SIG-M5 treated with dmso at 0.1 percent for 504 hours (cell line): ENCODE measurements around the gene SRMS.

ENCODE experiments used
- DNase-seq: peaks from one replicate; lab custom pipeline; 2025; ENCODE audit not compliant: unreplicated experiment; lab: John Stamatoyannopoulos, UW

Gene SRMS

DNA sequence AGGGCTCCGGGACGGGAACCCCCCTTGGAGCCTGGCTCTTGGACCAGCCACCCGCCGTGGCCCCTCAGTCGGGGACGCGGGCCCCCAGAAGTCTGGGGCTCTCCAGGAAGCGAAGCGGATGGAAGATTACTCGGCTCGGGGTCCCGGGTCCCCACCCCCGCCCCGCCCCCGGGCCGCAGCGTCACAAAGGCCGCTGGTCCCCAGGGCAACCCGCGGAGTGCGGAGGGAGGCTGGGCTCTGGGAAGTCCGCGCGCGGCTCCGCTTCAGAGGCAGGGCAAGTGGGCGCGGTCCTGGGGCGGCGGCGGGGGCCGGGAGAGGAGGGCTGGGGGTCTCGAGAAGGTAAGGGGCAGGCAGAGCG lies 6.4 kb upstream of the SRMS start, which contains the start of gene FNDC11:
TSS of gene FNDC11 (plus strand) at position 227 of the 358 bp plus-strand sequence. CDS start 1,505 bp downstream, outside the sequence.
- DNase-seq, result no peak

DNA sequence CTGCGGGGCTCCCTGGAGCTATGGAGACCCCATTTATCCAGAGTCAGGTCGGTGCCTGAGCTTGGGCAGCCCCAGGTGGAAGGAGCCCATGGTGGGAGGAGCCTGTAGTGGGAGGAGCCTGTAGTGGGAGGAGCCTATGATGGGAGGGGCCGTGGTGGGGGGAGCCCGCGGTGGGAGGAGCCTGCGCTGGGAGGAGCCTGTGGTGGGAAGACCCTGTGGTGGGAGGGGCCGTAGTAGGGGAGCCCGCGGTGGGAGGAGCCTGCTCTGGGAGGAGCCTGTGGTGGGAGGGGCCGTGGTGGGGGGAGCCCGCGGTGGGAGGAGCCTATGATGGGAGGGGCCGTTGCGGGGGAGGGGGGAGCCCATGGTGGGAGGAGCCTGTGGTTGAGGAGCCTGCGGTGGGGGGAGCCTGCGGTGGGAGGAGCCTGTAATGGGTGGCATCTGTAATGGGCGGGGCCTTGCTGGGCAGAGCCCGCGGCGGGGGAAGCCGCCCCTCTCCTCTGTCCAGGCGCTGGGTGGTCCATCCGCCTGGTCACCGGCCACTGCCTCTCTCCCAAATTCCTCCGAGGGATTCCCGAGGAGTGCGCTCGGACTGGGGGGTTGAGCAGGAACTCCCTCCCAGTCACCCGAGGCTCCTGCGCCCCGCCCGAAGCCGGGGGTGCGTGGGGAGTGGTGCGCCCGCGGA lies 5.8 kb upstream of the SRMS start:
- peak; percentile 34 for DNase-seq

DNA sequence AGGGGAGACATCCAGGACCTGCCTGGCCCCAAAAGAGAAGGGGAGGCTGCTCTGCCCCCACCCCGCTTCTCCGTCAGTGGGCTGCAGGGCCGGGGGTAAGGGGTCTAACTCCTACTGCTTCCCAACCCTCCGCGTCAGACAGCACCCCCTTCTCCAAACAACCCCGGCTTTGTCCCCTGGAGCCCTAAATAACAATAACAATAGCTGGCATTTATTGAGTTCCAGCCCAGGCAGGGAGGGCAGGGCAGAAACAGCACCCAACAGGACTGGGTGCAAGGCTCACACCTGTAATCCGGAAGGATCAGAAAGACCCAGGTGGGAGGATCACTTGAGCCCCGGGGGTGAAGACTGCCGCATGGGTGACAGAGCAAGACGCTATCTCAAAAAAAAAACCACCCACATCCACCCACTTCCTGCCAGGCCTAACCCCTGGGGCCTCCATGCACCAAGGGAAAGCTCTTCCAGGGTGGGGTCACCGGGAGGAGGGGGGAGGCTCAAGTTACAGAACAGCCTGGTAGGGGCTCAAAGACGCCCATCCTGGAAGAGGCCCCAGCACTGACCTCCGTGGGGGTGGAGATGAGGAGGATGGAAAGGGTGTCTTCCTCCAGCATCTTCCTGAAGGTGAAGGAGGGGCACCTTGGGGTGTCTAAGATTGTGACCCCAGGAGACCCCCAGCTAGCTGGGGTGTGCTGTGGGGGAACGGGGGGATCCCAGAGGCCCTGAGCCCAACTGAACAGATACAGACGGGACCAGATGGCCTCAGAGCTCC lies 5.1 kb upstream of the SRMS start:
- no peak for DNase-seq

DNA sequence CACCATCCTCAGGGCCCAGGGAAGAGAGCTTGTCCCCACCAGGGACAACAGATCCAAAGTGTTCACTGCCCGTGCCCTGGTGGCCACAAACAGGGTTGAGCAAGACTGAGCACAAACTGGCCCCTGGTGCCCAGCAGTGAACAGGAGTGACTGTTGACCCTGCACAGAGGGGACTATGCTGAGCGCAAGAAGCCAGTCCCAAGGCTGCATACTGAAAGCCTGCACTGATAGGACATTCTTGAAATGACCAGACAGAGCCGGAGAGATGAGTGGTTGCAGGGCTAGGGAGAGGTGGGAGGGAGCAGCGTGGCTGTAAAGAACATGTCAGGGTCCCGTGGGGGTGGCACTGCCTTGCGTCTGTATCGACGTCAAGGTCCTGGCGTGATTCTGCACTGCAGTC lies 3.5 kb upstream of the SRMS start:
- no peak for DNase-seq

DNA sequence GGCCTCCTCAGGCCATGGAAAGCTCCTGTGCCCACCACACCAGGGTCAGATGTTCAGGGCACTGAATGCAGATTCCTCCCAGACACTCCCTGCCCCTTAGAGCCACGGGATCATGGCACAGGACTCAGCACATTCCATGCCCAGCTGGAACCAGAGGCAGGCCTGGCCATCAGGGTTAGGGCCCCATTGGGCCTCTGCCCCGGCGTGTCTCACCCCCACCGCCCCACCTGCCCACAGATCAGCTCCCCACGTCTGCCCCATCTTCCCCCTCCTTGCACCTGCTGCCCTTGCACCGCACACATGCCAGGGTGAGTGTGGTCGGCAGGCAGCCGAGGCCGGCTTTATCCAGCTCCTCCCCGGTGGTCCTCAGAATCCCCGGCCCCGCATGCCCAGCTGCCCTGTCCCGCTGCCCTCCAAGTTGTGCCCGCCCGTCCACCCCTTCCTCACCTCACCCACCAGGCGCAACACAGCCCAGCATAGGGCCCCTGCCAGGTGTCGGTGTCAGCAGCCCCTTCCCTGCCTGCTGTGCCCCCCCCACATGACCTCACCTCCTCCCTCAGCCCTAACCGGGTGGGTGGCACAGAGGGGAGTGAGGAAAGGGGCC lies 2.2 kb upstream of the SRMS start:
- DNase-seq, result no peak

DNA sequence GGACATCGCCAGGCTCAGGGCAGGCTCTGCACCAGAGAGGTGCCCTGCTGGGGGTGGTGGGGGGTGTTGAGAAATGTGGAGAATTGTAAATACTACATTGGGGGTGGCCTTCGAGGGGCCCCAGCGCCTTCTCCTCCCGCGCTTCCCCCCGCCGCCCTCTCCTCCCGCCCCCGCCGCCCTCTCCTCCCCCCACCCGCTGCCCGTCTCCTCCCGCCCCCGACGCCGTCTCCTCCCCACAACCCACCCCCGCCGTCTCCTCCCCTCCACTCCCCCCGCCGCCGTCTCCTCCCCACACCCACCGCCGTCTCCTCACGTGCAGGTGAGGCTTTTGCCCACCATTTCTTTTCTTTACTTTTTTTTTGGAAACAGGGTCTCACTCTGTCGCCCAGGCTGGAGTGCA lies 1.5 kb upstream of the SRMS start:
- DNase-seq, result no peak

DNA sequence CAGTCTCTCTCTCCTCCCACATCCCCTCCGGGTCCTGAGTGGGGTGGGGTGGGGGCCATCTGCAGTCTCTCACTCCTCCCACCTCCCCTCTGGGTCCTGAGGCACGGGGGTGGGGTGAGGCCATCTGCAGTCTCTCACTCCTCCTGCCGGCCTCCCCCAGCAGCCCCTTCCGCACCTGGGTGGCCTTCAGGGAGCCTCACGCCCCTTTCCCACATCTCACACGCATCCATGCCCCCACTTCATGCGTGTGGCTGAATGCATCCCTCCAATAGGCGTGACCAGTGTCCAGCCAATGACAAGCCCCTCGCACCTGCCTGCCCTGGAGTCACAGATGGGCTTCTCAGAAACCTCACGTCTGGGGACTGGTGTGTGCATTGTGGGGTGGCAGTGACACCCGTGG lies 993 bp upstream of the SRMS start:
- DNase-seq, result no peak

DNA sequence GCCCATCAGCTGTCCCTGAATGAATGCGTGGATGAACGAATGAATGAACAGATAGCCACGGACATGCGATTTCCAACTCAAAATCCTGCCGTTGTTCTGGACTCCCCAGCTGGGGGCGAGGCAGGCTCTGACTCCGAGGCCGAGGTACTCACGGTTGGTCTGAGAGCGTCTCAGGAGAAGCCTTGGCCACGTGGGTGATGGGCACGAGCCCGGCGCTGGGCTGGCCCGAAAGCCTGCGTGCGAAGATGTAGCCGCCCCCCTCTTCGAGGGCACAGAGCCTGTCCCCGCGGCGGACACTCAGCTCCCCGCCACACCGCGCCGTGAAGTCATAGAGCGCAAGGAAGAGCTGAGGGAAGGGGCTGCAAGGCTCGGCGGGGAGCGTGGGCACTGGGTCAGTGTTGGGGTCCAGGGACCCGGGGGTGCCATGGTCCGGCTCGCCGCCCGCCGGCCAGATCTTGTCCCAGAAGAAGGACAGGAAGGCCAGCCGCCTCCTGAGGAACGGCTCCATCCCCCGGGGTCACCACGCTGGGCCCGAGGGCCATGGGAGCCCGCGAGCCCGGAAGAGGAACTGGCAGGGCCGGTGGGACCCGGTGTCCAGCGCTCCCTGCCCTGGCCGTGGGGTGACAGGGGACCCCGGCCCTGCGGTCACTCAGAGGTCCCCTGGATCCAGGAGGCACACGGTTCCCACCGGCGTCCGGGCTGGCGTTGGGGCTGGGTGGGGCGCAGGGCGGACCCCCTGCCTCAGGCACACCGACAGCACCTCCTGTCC lies 409 bp downstream of the SRMS start:
- DNase-seq, result no peak

DNA sequence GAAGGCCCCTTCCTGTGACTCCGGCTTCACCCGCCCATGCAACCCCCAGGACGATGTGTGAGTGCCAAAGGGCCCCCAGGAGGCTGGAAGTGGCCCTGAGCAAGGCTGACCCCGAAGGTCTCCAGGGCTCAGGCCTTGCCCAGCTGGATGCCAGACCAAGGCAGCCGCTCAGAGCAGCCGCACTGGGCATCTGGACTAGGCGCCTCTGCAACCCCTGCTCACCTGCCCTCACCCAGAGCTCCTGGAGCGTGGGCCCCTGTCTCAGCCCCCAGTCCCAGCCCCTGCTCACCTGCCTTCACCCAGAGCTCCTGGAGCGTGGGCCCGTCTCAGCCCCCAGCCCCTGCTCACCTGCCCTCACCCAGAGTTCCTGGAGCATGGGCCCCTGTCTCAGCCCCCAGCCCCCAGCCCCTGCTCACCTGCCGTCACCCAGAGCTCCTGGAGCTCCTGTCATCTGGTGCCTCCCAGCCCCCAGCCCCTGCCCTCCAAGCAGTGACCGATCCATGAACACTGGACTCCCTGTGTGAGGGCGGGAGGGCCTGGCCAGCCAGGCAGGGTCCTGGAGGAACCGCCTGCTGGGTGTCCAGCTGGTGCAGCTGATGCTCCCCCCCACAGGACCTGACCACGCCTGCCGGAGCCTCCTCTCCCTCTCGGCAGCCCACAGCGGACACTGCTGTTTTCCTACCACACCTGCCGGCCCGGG lies 1.1 kb downstream of the SRMS start:
- DNase-seq, result no peak

DNA sequence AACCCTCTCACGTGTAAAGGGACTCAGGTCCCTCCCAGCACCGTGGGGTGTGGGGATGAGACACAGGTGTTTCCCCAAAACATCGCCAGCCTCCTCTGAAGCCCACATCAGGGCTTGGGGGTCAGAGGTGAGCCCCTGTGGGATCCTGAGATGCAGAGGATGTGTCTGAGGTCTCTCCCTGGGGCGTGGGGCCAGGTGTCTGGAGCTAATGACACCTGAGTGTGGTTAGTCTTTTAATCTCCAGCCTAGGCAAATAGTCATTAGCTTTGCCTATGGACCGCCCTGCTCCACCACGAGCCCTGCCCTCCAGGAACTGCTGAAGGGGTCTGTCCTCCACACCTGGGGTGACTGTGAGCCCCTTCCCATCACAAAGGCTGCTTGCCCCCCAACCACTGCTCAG lies 1.7 kb downstream of the SRMS start:
- DNase-seq, result no peak

DNA sequence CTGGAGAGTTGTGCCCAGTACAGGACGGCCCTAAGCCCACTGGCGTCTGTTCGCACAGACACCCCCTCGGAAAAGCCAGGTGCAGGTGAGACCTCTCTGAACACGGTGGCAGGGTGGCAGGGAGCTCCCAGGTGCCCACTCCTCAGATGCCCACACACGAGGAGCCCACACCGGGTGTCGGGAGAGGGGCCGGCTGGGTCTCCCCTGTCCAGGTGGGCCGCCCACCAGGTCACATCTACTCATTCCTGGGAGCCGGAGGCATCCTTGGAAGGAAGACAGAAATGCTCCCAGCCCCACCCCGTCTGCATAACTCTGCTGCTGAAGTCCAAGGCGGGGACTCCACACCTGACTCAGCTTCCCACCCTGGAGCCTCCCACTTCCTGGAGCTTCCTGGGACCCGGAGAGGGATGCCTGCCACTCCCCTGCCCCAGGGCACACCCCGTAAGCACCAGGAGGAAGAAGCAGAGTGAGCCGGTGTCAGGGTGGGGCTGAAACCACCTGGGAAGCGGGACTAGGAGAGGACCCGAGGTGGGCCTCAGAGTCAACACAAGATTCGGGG lies 2.5 kb downstream of the SRMS start:
- peak; percentile 46 for DNase-seq

DNA sequence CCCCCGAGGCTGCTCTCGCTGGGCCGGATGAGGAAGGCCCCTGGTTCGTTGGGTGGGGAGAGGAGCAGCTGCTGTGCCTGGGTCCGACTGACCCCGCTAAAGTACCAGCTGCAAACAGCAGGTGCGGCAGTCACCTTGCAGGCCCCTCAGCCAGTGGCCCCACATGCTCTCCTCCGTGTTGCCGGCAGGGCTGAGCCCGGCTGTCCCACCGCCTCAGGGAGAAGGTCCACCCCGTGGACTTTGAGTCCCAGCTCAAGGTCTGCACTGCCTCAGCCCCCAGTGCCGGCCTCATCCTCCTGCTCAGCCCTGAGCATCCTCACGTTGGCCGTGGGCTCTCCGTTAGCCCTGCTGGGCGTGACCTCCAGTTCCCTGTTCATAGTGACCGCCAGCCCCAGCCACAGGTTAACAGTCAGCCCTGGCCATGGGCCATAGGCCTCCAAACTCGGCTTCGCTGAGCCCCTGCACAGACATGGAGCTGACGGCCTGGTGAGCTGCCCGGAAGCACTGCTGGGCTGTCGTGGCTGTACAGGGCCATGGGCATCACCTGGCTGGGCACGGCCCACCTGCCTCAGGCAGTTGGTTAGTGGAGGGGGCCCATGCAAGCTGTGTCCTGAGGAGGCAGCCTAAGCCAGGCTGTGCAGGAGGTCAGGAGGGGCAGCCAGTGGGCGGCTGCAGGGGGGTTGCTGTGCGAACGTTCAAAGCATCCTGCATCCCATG lies 3.1 kb downstream of the SRMS start:
- no peak for DNase-seq

DNA sequence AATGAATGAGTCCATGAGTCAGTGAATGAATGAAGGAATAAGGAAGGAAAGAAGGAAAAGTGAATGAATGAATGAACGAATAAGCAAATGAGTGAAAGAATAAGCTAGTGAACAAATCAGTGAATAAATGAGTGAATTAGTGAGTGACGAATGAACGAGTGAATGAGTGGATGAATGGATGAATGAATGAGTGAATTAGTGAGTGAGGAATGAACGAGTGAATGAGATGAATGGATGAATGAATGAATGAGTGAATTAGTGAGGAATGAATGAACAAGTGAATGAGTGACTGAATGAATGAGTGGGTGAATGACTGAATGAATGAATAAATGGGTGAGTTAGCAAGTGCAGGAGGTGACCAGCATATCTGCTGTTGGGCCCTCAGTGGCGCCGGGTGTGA lies 3.8 kb downstream of the SRMS start:
- DNase-seq, result no peak

DNA sequence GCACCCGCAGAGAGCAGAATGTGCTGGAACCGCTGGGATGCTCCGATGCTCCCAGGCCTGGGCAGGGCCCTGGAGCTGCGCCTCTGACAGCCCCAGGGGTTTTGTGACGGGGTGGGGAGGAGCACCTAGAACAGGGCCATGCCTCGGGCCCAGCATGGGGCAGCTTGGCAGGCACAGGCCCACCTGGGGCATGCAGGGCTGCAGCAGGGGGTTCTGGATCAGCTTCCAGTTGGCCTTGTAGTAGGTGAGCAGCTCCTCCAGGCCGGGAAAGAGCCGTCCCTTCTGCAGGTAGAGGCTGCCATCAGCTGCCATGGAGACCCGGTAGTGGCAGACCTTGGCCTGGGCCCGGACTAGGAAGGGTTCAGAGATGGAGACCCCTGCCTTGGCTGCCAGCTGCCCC lies 4.4 kb downstream of the SRMS start:
- no peak for DNase-seq

DNA sequence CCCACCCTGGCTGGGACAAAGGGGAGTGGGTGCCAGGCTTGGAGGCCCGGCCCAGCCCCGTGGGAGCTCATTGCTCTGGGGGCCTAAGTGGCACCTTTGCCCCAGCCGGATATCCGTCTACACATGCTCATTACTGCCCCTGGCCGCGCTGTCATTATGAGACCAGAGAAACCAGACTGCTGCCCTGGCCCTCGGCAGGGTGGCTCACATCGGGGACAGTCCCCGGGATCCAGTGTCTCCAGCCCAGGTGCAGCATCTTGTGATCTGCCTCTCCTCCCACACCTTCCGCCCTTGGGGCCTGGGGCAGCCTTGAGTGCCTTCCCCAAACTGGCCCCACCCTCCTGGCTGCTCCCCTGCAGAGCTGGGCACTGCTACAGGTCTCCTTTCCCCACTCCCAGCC lies 4.9 kb downstream of the SRMS start:
- DNase-seq, result no peak

DNA sequence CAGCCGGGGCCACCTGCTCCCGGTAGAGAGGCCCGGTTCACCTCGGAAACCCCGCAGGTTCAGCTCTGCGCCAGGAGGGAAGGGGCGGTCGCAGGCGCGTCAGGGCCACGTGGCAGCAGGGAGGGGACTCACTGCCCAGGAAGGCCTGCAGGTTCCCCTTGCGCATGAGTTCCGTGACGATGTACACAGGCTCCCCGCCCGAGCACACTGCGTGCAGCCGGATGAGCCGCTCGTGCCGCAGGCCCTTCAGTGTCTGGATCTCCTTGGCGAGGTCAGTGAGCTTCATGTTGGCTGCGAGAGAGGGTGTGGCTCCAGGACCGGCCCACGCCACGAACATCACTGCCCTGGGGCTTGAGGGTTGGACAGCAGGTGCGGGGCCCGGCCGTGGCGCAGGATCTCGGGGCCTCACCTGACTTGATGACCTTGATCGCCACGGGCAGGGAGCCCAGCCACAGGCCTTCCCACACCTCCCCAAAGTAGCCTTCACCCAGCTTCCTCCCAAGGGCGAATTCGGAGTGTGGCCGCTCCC lies 5.5 kb downstream of the SRMS start:
- no peak for DNase-seq

DNA sequence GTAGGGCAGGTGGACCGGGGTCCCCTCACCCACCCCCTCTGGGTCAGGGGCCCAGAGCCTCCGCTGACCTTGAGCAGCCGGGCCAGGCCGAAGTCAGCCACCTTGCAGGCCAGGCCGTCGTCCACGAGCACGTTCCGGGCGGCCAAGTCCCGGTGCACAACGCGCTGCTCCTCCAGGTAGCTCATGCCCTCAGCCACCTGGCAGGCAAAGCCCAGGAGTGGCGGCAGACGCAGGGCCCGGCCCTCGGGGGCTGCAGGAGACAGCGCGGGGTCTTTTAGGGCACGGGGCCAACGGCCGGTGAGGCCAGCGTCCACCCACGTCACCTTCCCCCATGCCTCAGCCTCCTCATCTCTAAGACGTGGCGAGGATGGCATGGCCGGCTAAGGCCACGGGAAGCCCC lies 6.2 kb downstream of the SRMS start:
- no peak for DNase-seq

DNA sequence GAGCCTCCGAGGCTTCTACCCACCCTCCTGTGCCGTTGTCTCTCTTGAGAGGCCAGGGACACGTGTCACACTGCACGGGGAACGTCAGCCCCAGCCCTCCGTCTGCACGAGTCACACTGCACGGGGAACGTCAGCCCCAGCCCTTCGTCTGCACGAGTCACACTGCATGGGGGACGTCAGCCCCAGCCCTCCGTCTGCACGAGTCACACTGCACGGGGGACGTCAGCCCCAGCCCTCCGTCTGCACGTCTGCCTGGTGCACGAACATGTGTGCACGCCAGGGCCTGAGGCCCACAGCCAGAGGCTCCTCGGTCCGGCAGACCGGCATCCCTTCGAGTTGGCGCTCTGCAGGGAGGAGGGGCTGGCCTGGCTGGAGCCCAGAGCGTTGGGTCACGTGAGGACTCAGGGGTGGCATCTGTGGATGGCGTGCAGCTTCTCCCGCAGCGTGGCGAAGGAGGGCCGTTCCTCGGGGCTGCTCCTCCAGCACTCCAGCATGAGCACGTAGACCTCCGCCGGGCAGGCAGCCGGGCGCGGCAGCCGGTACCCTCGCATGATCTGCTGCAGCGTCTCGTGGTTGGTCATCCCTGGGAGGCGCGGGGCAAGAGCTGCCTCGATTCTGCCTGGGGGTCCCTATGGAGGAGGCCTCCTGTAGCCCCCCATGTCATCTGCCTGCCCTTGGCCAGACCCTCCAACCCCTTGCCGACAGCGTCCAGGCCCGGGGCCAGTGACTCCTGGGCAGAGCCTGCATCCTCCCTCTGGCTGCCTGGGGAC lies 6.9 kb downstream of the SRMS start:
- no peak for DNase-seq
